Fibroblast of mammary gland (primary cell): ENCODE results near the gene HS3ST6.
A peak's percentile ranks its signal among the peaks of the same experiment; 100 is the strongest.
"Not testable (repeated sequence)": the region's sequence is repeated elsewhere in the genome, so short reads cannot be mapped to it uniquely, and the experiment has no call there.

Source experiments
- DNase-seq: peaks from one replicate; pipeline ENCODE4 v3.0.0-alpha.2; 2010; ENCODE audit warnings: low read depth
- H3K4me3 ChIP-seq: 2 replicates; pipeline ENCODE4 v1.5.1; 2011; ENCODE audit warnings: low read depth, mild to moderate bottlenecking, low read length, moderate library complexity; ENCODE audit not compliant: control insufficient read depth
- TF ChIP-seq, protein P1 (sequence below): conservative IDR thresholded peaks from 2 replicates; pipeline ENCODE4 v1.5.1; 2011; ENCODE audit warnings: low read depth, low read length, inconsistent platforms; ENCODE audit not compliant: control insufficient read depth, insufficient read depth

The HS3ST6 gene

DNA sequence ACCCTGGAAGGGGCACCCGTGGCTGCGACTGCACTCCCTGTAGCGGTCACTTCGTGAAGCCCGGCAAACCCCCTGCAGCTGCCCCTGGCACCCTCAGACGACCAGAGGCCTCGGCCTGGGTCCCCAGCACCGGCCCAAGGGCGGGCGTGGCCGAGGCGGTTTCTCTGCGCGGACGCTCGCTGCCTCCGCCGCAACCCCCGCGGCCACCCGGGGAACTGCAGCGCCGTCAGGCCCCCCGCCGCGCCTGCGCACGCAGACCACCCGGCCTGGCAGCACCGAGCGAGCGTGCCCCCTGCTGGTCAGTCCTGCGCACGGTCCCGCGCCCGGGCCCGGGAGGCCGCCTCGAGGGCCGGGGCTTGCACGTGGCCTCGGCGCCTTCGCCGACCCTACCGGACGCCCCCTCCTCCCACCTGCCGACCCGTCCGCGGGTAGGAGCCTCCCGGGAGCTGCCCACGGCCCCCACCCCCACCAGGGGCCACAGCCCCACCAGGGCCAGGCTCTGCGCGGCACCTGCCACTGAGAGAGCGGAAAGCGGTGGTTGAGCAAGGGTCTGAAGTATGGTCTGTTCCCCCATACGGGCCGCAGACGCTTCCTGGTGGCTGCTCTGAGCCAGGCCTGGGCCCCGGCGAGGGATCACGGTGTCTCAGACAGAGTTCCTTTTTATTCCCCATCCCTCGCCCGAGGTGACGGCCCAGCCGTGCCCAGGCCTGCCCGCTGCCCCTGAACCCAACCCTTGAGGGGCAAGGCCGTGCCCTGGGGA is 11.5 kb upstream of the HS3ST6 start:
- peak overlapping the region; percentile 48 for H3K4me3 ChIP-seq
- TF ChIP-seq, protein P1, sequence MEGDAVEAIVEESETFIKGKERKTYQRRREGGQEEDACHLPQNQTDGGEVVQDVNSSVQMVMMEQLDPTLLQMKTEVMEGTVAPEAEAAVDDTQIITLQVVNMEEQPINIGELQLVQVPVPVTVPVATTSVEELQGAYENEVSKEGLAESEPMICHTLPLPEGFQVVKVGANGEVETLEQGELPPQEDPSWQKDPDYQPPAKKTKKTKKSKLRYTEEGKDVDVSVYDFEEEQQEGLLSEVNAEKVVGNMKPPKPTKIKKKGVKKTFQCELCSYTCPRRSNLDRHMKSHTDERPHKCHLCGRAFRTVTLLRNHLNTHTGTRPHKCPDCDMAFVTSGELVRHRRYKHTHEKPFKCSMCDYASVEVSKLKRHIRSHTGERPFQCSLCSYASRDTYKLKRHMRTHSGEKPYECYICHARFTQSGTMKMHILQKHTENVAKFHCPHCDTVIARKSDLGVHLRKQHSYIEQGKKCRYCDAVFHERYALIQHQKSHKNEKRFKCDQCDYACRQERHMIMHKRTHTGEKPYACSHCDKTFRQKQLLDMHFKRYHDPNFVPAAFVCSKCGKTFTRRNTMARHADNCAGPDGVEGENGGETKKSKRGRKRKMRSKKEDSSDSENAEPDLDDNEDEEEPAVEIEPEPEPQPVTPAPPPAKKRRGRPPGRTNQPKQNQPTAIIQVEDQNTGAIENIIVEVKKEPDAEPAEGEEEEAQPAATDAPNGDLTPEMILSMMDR = peak; percentile 34
- peak; percentile 69 for DNase-seq

DNA sequence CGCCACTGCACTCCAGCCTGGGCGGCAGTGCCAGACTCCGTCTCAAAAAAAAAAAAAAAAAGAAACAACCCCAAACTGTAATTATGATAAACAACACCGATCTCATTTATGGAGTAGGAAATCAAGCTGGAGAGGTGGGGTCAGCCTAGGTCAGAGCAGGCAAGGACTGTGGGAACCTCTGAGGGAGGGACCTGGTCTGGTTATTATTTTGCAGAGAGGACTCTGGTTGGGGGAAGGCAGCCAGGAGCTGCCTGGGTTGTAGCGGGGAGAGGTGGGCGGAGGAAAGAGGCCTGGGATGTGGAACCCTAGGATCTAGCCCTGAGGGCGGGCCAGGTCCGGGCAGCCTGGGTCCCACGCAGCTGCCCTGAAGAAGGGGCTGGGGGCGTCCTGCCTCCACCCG is 10.9 kb upstream of the HS3ST6 start:
- peak overlapping the region; percentile 48 for H3K4me3 ChIP-seq
- TF ChIP-seq, protein P1 = no peak
- DNase-seq = peak; percentile 34

DNA sequence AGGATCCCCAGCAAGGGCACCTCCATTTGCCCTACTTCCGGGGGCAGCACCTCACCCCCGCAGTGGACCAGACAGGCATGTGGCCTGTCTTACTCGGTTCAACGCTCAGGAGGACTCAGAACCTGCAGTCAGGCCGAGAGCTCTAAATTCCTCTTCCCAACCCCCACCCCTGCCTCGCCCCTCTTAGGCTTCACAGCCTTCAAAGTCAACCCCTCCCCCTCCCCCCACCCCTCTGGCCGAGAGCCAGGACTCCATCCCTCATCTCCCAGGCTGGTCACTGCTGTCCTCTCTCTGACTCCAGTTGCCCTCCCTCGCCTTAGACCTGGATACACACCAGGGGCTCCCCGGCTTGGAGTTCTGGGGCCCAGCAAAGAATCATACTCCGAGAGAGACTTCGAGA is 8.1 kb upstream of the HS3ST6 start:
- H3K4me3 ChIP-seq = no peak overlapping the region
- TF ChIP-seq, protein P1 = no peak
- DNase-seq = no peak

DNA sequence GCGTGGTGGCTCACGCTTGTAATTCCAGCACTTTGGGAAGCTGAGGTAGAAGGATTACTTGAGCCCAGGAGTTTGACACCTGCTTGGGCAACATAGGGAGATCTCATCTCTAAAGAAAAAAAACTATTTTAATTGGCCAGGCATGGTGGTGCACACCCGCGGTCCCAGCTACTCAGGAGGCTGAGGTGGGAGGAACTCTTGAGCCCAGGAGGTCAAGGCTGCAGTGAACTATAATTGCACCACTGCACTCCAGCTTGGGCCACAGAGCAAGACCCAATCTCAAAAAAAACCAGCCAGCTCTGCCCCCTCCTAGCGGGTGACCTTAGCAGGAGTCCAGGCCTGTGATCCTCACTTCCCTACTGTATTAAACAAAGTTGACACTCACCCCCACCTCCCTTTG is 5.9 kb upstream of the HS3ST6 start:
- DNase-seq = no peak
- no peak overlapping the region for H3K4me3 ChIP-seq
- TF ChIP-seq, protein P1 = no peak

DNA sequence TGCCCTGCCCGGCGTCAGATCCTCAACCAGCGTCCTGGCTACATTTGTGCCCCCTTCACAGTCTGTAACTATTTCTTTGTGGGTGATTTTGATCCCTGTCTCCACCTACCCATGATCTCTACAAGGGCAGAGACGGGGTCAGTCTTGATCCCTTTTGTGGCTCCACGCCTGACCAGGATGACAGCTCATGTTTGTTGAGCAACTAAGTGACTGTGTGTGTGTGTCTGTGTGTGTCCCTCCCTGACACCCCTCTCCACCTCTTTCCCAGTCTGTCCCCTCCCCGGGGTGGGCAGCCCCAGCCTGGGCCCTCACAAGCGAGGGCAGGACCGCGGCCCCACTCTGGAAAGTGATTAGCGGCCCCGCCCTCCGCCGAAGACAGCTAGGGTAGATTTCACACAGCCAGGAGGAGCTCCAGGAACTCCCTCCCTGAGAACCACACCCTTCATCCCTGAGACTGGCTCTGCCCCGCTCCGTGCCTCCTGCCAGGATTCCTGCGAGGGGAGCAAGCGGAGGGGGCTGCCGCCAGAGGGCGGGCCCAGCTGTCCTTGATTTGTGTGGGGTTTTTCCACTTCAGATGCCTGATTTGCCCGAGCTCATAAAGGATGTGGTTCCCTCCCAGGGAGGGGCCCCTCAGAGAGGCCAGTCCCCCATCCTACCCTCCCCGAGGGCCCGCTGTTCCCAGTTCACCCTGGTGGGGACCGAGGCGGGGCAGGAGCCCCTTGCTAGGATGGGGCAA is 5.3 kb upstream of the HS3ST6 start:
- TF ChIP-seq, protein P1 = peak; percentile 6
- H3K4me3 ChIP-seq = no peak overlapping the region
- DNase-seq = peak; percentile 22

DNA sequence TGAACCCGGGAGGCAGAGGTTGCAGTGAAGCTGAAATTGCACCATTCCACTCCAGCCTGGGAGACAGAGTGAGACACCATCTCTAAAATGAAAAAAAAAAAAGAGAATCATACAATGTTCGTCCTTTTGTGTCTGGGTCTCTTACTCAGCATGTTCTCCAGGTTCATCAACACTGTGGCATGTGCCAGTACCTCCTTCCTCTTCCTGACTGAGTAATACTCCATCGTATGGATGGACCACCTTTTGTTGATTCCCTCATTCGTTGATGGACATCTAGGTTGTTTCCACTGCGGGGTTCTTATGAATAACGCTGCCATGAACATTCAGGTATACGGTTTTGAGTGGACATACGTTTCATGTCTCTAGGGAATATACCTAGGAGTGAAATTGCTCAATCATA is 4.1 kb upstream of the HS3ST6 start:
- TF ChIP-seq, protein P1 = no peak
- no peak overlapping the region for H3K4me3 ChIP-seq
- DNase-seq = no peak

DNA sequence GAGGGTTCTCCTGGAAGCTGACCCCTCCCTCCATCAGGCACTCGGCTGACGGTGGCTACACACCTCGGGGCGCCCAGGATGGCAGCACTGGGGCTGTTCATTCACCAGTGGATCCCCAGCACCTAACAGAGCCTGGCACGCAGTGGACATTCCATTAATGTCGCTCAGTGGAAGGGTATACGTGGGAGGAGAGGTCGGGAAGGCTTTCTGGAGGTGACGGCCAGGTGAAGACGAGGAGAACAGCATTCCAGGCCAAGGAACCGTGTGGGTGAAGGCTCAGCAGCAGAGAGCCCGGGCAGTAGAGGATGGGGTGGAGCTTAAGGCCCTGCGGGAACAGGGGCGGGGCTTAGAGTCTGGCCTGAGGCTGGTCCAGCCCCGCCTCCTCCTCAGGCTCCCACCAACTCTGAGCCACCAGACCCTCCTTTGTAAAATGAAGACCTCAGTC is 2.5 kb upstream of the HS3ST6 start:
- TF ChIP-seq, protein P1 = no peak
- no peak for DNase-seq
- no peak overlapping the region for H3K4me3 ChIP-seq

DNA sequence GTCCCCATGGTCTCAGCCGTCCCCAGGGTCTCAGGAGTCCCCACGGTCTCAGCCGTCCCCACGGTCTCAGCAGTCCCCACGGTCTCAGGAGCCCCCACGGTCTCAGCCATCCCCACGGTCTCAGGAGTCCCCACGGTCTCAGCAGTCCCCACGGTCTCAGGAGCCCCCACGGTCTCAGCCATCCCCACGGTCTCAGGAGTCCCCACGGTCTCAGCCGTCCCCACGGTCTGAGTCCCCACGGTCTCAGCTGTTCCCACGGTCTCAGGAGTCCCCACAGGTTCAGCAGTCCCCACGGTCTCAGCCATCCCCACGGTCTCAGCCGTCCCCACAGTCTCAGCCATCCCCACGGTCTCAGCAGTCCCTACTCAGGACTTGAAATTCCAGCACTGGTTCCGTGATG is 1.9 kb upstream of the HS3ST6 start:
- not testable (repeated sequence) for DNase-seq, H3K4me3 ChIP-seq
